HPDE6-E6E7 (cell line): ENCODE data around the gene PDE8B.
"Not testable (repeated sequence)": the region's sequence is repeated elsewhere in the genome, so short reads cannot be mapped to it uniquely, and the experiment has no call there.

ENCODE experiments used
- DNase-seq: peaks from one replicate; pipeline ENCODE4 v3.0.0; 2011; ENCODE audit warnings: missing footprints; ENCODE audit errors: extremely low spot score

The PDE8B gene

GRCh38 chr5:77358255-77359205, 148.1 kb downstream of the PDE8B start:
- no peak for DNase-seq

GRCh38 chr5:77359231-77359630, 148.8 kb downstream of the PDE8B start:
- no peak for DNase-seq

- DNase-seq = no peak
Observed at GRCh38 chr5:77360381-77360780, 149.9 kb downstream of the PDE8B start.

- DNase-seq = no peak
Observed at GRCh38 chr5:77360973-77361372, 150.5 kb downstream of the PDE8B start.

GRCh38 chr5:77366717-77367500, 156.4 kb downstream of the PDE8B start:
- no peak for DNase-seq

GRCh38 chr5:77367741-77368140, 157.3 kb downstream of the PDE8B start:
- no peak for DNase-seq

- no peak for DNase-seq
Observed at GRCh38 chr5:77368367-77368766, 157.9 kb downstream of the PDE8B start.

GRCh38 chr5:77369566-77369965, 159.1 kb downstream of the PDE8B start:
- no peak for DNase-seq

- no peak for DNase-seq
Observed at GRCh38 chr5:77374686-77375085, 164.2 kb downstream of the PDE8B start.

- DNase-seq = no peak
Observed at GRCh38 chr5:77376609-77377300, 166.3 kb downstream of the PDE8B start.

- no peak for DNase-seq
Observed at GRCh38 chr5:77379558-77380061, 169.1 kb downstream of the PDE8B start.

GRCh38 chr5:77380636-77381035, 170.2 kb downstream of the PDE8B start:
- no peak for DNase-seq

- not testable (repeated sequence) for DNase-seq
Observed at GRCh38 chr5:77383336-77383735, 172.9 kb downstream of the PDE8B start.

GRCh38 chr5:77386340-77386739, 175.9 kb downstream of the PDE8B start:
- DNase-seq = not testable (repeated sequence)

GRCh38 chr5:77389746-77390145, 179.3 kb downstream of the PDE8B start:
- DNase-seq = no peak

GRCh38 chr5:77390221-77390620, 179.7 kb downstream of the PDE8B start:
- no peak for DNase-seq

- no peak for DNase-seq
Observed at GRCh38 chr5:77390795-77391194, 180.3 kb downstream of the PDE8B start.

GRCh38 chr5:77391240-77391765, 180.8 kb downstream of the PDE8B start:
- no peak for DNase-seq

- DNase-seq = no peak
Observed at GRCh38 chr5:77394064-77394715, 183.7 kb downstream of the PDE8B start.

- no peak for DNase-seq
Observed at GRCh38 chr5:77396017-77396416, 185.5 kb downstream of the PDE8B start.

GRCh38 chr5:77397686-77398292, 187.3 kb downstream of the PDE8B start:
- no peak for DNase-seq
